Left lung (tissue), 10 donors: Measurements from ENCODE around the gene ADAMTSL1. TPM values are rescaled to one million over a fixed set of nuclear protein-coding genes. Genes with fewer than 3 reads are reported as not detected.
A peak's percentile ranks its signal among the peaks of the same experiment; 100 is the strongest.

Experiments
- ATAC-seq: fragments of 200-7000 bp; cut with Tn5 transposase; one replicate; pipeline ENCODE4 v1.9.1; 2020; ENCODE audit warnings: moderate library complexity
- DNase-seq, 4 donors: peaks; one replicate each; pipeline ENCODE4 v3.0.0-alpha.2; 2013 to 2020
- H3K27ac ChIP-seq, 2 donors: fragments of 200-600 bp; sonication (generic) in 1 of 2; one replicate each; pipeline versions ENCODE4 v1.5.0 to v1.8.0; 2020 to 2021
- H3K27me3 ChIP-seq, 2 donors: fragments of 200-600 bp; sonication (generic) in 1 of 2; one replicate each; pipeline versions ENCODE4 v1.5.0 to v1.8.0; 2020 to 2021
- H3K36me3 ChIP-seq, 2 donors: fragments of 200-600 bp; sonication (generic) in 1 of 2; one replicate each; pipeline versions ENCODE4 v1.5.0 to v1.8.0; 2020 to 2021
- H3K4me1 ChIP-seq, 2 donors: fragments of 200-600 bp; one replicate each; pipeline ENCODE4 v1.8.0; 2021
- H3K4me3 ChIP-seq, 2 donors: fragments of 200-600 bp; sonication (generic) in 1 of 2; one replicate each; pipeline versions ENCODE4 v1.5.0 to v1.8.0; 2020 to 2021; ENCODE audit warnings: mild to moderate bottlenecking in 1 of 2
- H3K9me3 ChIP-seq, 2 donors: fragments of 200-600 bp; sonication (generic) in 1 of 2; one replicate each; pipeline versions ENCODE4 v1.5.0 to v1.8.0; 2020 to 2021
- CTCF ChIP-seq, 2 donors: fragments of 200-600 bp; sonication (generic) in 1 of 2; IDR thresholded peaks; one replicate each; pipeline versions ENCODE4 v1.5.0 to v1.8.0; 2021; ENCODE audit warnings: antibody characterized with exemption in 2 of 2
- intact Hi-C, 2 donors: fragments of 100-400 bp; cut with DNase I; formaldehyde crosslinking; loops; one replicate each; pipeline versions ENCODE4 v1.11.2 to v1.14.2; 2022
- polyA plus RNA-seq, 6 donors: library from polyadenylated mRNA; unstranded; fragments of 120-200 nt; gene quantifications; one replicate each; pipeline ENCODE4 v1.2.1, GENCODE V29; 2013; ENCODE audit not compliant: insufficient read length in 6 of 6
- total RNA-seq, 2 donors: library from RNA; stranded (reverse); fragmentation: NEBNext Ultra II Directional; extraction: Animal tissue kit (Norgen Biotek cat#: 25700); gene quantifications; one replicate each; pipeline ENCODE4 v1.2.1, GENCODE V29; 2021
- donor health status: DM: no; HTN: yes; CAD: no.
- donor health status: DM: no; HTN: no; CAD: no.

Gene ADAMTSL1
- total and polyA plus RNA-seq, 8 donors, result 3.0 to 28.1 (median 17.9) TPM

GRCh38 chr9:18747595-18747994, 273.6 kb downstream of the ADAMTSL1 start:
- H3K36me3 ChIP-seq, result no peaks in the 10 kb centered on the region
- intact Hi-C loops, result no loop called here
- TF ChIP-seq CTCF (IDR thresholded peaks at IDR 0.05), result no peak
- DNase-seq (no peak), ATAC-seq (peak; percentile 14)
- no peaks in the 10 kb centered on the region for H3K9me3 ChIP-seq
- H3K27ac ChIP-seq, result no peak overlapping the region
- no peak overlapping the region for H3K4me3 ChIP-seq
- H3K27me3 ChIP-seq, result no peaks in the 10 kb centered on the region
- no peaks in the 10 kb centered on the region for H3K4me1 ChIP-seq

GRCh38 chr9:18748251-18748701, 274.3 kb downstream of the ADAMTSL1 start:
- Histone ChIP-seq H3K27ac (no peak overlapping the region), H3K27me3 (no peaks in the 10 kb centered on the region), H3K4me1 (no peaks in the 10 kb centered on the region), H3K9me3 (no peaks in the 10 kb centered on the region), H3K36me3 (no peaks in the 10 kb centered on the region), H3K4me3 (no peak overlapping the region)
- TF ChIP-seq CTCF (IDR thresholded peaks at IDR 0.05), result no peak
- DNase-seq (no peak), ATAC-seq (no peak)
- intact Hi-C loops, result no loop called here

GRCh38 chr9:18749711-18750110, 275.8 kb downstream of the ADAMTSL1 start:
- intact Hi-C loops, result no loop called here
- no peaks in the 10 kb centered on the region for H3K9me3 ChIP-seq
- ATAC-seq (no peak), DNase-seq (no peak)
- H3K4me1 ChIP-seq, result no peaks in the 10 kb centered on the region
- no peaks in the 10 kb centered on the region for H3K27me3 ChIP-seq
- TF ChIP-seq CTCF (IDR thresholded peaks at IDR 0.05), result no peak
- no peak overlapping the region for H3K4me3 ChIP-seq
- no peak overlapping the region for H3K27ac ChIP-seq
- H3K36me3 ChIP-seq, result no peaks in the 10 kb centered on the region

- intact Hi-C loops, result no loop called here
These were observed 280.0 kb downstream of the ADAMTSL1 start for GRCh38 chr9:18753904-18754303.

DNA sequence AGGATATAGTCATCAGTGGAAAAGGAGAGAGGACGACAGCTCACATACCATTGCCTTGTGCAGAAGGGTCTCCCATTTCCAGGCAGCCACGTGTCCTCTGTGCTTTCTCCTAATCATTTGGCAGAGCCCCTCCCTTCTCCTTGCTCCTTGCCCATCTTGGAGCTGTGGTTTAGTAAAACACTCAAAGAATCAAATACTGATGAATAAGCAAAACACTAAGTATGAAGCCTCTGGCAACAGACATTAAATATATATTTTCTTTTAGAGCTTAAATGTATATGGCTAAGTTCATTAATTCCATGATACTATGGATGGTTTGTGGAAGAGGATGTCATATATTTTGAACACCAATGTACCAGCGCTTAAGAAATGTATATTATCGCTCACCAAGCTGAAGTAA, 280.6 kb downstream of the ADAMTSL1 start:
- TF ChIP-seq CTCF (IDR thresholded peaks at IDR 0.05), result no peak
- ATAC-seq (no peak), DNase-seq (no peak)
- Histone ChIP-seq H3K27ac (no peak overlapping the region), H3K9me3 (no peaks in the 10 kb centered on the region), H3K36me3 (no peaks in the 10 kb centered on the region), H3K4me3 (no peak overlapping the region), H3K4me1 (no peaks in the 10 kb centered on the region), H3K27me3 (no peaks in the 10 kb centered on the region)
- intact Hi-C loops, result no loop called here

More at GRCh38 chr9:18753904-18754303, 280.0 kb downstream of the ADAMTSL1 start:
- no peaks in the 10 kb centered on the region for H3K27me3 ChIP-seq
- no peak for DNase-seq
- no peaks in the 10 kb centered on the region for H3K9me3 ChIP-seq
- no peak overlapping the region for H3K4me3 ChIP-seq
- no peak overlapping the region for H3K27ac ChIP-seq
- TF ChIP-seq CTCF (IDR thresholded peaks at IDR 0.05), result no peak
- no peak for ATAC-seq
- H3K36me3 ChIP-seq, result no peaks in the 10 kb centered on the region
- no peaks in the 10 kb centered on the region for H3K4me1 ChIP-seq
